Uterus (tissue), 2 donors: ENCODE measurements around the gene DCDC2B.

Experiments used
- CTCF ChIP-seq, 4 experiments: fragments of 200-600 bp in 2 of 4; fragments of 450-650 bp in 2 of 4; sonication (generic) in 2 of 4; IDR thresholded peaks; one replicate each; pipeline ENCODE4 v1.5.1; 2016 to 2019; ENCODE audit warnings: antibody characterized with exemption in 4 of 4, mild to moderate bottlenecking in 2 of 4, moderate library complexity in 1 of 4
- POLR2A ChIP-seq, 2 donors: fragments of 450-650 bp; IDR thresholded peaks; one replicate each; pipeline ENCODE4 v1.6.1; 2016; ENCODE audit warnings: antibody characterized with exemption in 2 of 2, mild to moderate bottlenecking in 1 of 2, moderate library complexity in 1 of 2

DNA sequence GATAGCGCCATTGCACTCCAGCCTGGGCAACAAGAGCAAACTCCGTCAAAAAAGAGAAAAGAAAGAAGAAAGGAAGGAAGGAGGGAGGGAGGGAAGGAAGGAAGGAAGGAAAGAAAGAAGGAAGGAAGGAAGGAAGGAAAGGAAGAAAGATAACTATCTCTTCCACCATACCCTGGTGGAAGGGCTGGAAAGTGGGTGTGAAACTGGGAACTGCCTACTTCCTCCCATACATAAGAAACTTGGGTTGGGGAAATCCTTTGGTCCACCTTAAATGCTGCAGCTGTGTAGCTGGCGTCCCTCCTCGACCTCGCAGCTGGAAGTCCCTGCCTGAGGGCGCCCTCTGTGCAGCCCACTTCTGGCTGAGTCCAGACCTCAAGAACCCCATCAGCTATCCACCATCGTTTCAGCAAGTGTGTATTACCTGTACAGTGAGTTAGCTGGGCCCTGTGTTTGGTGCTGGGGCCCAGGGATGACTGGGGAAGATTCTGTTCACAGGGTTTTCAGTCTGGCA, 33.5 kb downstream of the DCDC2B start:
- no peak for TF ChIP-seq POLR2A (IDR thresholded peaks at IDR 0.05)
- TF ChIP-seq CTCF (IDR thresholded peaks at IDR 0.05), result no peak
